Activated CD8-positive, alpha-beta T cell treated with anti-CD3 and anti-CD28 coated beads, Interleukin-2, amount 10 ng/mL, durations not matched to agents 7 days and 5 days (primary cell): ENCODE results near the gene LRRC14B. TPM values are rescaled to one million over a fixed set of nuclear protein-coding genes. Genes with fewer than 3 reads are reported as not detected.
"Not testable (repeated sequence)": the region's sequence is repeated elsewhere in the genome, so short reads cannot be mapped to it uniquely, and the experiment has no call there.

Experiments used
- ATAC-seq: fragments of 150-1000 bp; cut with Tn5 transposase; one replicate; pipeline ENCODE4 v1.10.0; 2021; ENCODE audit warnings: moderate library complexity
- CTCF ChIA-PET: fragments of 350-600 bp; sonication (Branson Sonifier 250); formaldehyde crosslinking; loops from one replicate; lab custom pipeline; 2021; ENCODE audit warnings: antibody characterized with exemption; lab: Charles Lee
- POLR2A ChIA-PET: fragments of 350-600 bp; sonication (Branson Sonifier 250); formaldehyde crosslinking; loops from one replicate; lab custom pipeline; 2021; ENCODE audit warnings: antibody characterized with exemption; lab: Charles Lee
- DNase-seq: peaks from one replicate; pipeline ENCODE4 v3.0.0-alpha.2; 2020
- H3K27ac Mint-ChIP-seq: one replicate; pipeline ENCODE4 v1.8.0; 2021; ENCODE audit warnings: mild to moderate bottlenecking, mixed read lengths
- H3K27me3 Mint-ChIP-seq: one replicate; pipeline ENCODE4 v1.8.0; 2021; ENCODE audit warnings: low read depth, mixed read lengths
- H3K36me3 Mint-ChIP-seq: one replicate; pipeline ENCODE4 v1.8.0; 2021; ENCODE audit warnings: low read depth, mixed read lengths
- H3K4me1 Mint-ChIP-seq: one replicate; pipeline ENCODE4 v1.8.0; 2021; ENCODE audit warnings: low read depth, mixed read lengths
- H3K4me3 Mint-ChIP-seq: one replicate; pipeline ENCODE4 v1.8.0; 2021; ENCODE audit warnings: mild to moderate bottlenecking, mixed read lengths
- H3K9me3 Mint-ChIP-seq: one replicate; pipeline ENCODE4 v1.8.0; 2022; ENCODE audit warnings: mixed read lengths; ENCODE audit not compliant: insufficient read depth
- total RNA-seq, 2 experiments: library from RNA; stranded (reverse); gene quantifications; one replicate each; pipeline ENCODE4 v1.2.3, GENCODE V29; 2021

LRRC14B gene
- total RNA-seq, 2 experiments from 2014 or later: not detected

DNA sequence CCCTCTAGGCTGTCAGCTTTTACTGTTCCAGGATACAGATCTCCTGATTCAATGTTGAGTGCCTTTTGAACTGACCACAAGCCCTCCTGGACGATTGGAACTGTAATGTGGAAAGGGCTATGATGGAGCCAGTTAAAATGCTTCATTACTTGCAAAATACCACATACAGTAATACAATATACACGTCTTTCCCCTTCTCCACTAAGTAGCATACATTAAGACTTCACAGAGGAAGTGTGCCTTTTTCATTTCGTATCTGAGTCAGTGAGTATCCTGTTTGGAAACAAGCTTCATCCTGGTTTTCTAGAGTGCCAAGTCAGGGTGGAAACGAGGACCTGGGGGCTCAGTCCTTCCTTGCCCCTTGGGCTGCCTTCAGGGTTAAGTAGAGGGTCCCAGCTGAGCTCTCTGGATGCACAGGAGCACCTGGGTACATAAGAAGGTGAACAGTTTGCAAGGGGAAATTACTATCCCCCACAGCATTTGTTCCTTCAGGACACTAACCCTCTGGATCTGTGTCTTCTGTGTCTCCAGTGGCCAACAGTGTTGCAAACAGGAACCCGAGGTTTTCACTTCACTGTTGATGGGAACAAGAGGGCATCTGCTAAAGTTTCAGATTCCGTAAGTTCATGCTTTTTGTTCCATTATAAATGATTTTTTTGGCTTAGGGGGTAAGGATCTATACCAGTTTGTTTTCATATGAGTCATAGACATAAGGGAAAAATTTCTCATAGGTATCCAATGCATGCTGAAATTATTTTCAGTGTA is 31.8 kb downstream of the LRRC14B start:
- Mint-ChIP-seq H3K36me3 (peaks cover 46% of the 10 kb centered on the region), H3K27ac (peak overlapping the region; percentile 66)

DNA sequence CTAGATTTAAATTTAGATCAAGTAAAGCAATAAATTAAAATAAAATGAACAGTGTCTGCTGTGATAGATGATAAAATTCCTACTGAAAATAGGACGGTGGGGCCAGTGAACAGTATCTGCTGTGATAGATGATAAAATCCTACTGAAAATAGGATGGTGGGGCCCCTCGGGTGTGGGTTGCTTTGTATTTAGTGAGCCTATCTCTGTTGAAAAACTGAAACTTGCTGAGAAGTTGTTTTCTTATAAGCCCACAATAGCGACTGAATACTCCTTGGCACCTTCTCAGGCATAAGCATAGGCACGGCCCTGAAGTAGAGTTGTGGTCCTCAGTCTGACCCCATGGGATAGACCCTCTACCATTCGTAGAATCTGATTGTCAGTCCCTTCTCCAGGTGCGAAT is 32.5 kb downstream of the LRRC14B start:
- CTCF ChIA-PET: no interaction called here

More for the DNA sequence above, 31.8 kb downstream of the LRRC14B start:
- H3K4me3 Mint-ChIP-seq, ATAC-seq, CTCF ChIA-PET, POLR2A ChIA-PET, H3K9me3 Mint-ChIP-seq, DNase-seq, H3K27me3 Mint-ChIP-seq: not testable (repeated sequence)
- H3K4me1 Mint-ChIP-seq: peaks cover 30% of the 10 kb centered on the region

DNA sequence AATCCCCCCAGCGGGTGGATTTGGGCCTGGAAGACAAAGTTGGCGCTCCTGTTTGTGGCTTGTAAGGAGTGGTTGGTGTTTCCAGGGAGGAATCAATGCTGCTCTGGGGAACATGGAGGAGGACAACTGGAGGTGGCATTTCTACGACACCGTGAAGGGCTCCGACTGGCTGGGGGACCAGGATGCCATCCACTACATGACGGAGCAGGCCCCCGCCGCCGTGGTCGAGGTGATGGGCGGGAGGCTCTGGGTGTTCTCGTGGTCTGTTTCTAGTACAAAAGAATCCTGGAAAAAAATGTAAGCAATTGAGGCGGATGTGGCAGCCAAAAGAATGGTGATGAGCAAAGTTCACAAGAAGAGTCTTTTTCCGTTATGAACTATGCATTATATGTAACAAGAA is 34.0 kb downstream of the LRRC14B start:
- DNase-seq (no peak), ATAC-seq (no peak)
- no peaks in the 10 kb centered on the region for H3K9me3 Mint-ChIP-seq
- H3K4me1 Mint-ChIP-seq: peaks cover 27% of the 10 kb centered on the region
- no peaks in the 10 kb centered on the region for H3K27me3 Mint-ChIP-seq
- CTCF ChIA-PET: no interaction called here
- H3K36me3 Mint-ChIP-seq: peaks cover 57% of the 10 kb centered on the region
- H3K27ac Mint-ChIP-seq: no peak overlapping the region
- POLR2A ChIA-PET: no interaction called here
- H3K4me3 Mint-ChIP-seq: no peak overlapping the region

More for the DNA sequence above, 32.5 kb downstream of the LRRC14B start:
- Mint-ChIP-seq H3K4me3 (no peak overlapping the region), H3K4me1 (peaks cover 30% of the 10 kb centered on the region), H3K9me3 (no peaks in the 10 kb centered on the region), H3K27ac (no peak overlapping the region), H3K36me3 (peaks cover 50% of the 10 kb centered on the region), H3K27me3 (no peaks in the 10 kb centered on the region)
- no peak for ATAC-seq
- DNase-seq: no peak
- POLR2A ChIA-PET: no interaction called here

DNA sequence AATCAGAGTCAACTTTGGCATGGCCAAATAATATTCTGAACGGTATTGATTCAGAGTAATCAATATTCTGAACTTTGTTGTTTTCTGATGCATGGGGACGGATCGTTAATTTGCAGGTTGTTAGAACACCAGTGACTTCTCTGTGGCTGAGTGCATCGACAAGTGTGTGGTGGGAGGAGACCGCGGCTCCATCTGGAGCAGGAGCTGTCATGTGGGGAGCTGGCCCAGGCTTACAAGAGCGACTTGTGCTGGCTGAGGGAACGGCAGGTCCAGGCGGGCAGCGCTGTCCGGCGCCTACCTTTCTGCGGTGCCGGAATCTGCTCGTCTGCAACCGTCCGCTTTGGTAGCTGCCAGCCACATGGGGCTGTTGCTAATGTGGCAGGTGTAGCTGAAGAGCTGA is 36.1 kb downstream of the LRRC14B start:
- CTCF ChIA-PET, H3K4me3 Mint-ChIP-seq: not testable (repeated sequence)

DNA sequence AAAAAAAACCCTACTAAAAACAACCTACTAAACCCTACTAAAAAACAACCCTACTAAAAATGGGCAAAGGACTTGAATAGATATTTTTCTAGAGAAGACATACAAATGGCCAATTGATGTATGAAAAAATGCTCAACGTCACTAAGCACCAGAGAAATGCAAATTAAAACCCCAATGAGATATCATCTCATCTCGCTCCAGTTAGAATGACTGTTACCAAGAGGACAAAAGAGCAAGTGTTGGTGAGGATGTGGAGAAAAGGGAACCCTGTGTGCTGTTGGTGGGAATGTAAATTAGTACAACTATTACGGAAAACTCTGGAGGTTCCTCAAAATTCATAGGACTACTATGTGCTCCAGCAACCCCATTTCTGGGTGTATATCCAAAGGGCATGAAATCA is 37.6 kb downstream of the LRRC14B start:
- ATAC-seq: no peak
- peaks cover 60% of the 10 kb centered on the region for H3K36me3 Mint-ChIP-seq
- no peaks in the 10 kb centered on the region for H3K9me3 Mint-ChIP-seq
- no peaks in the 10 kb centered on the region for H3K27me3 Mint-ChIP-seq
- no peak overlapping the region for H3K4me3 Mint-ChIP-seq
- H3K27ac Mint-ChIP-seq: no peak overlapping the region
- CTCF ChIA-PET: no interaction called here
- H3K4me1 Mint-ChIP-seq: no peaks in the 10 kb centered on the region
- POLR2A ChIA-PET: no interaction called here
- no peak for DNase-seq

More for the DNA sequence above, 36.1 kb downstream of the LRRC14B start:
- H3K36me3 Mint-ChIP-seq: peaks cover 61% of the 10 kb centered on the region
- ATAC-seq, H3K27ac Mint-ChIP-seq, H3K27me3 Mint-ChIP-seq, POLR2A ChIA-PET, H3K9me3 Mint-ChIP-seq, DNase-seq: not testable (repeated sequence)
- H3K4me1 Mint-ChIP-seq: peaks cover 10% of the 10 kb centered on the region

DNA sequence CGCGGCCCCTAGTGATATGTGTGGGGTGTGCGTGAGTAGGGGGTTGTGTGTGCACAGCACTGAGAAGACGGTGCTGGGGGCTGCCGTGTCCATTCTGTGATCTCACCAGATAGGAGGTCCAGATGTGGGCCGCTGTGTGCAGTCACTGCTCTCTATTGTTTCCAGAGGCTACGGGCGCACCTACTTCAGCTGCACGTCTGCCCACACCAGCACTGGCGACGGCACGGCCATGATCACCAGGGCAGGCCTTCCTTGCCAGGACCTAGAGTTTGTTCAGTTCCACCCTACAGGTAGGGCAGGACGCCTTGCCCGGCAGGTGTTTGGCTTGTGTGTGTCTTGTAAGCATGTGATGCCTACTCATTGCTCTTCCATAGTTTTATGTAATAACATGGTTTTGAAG is 39.4 kb downstream of the LRRC14B start:
- Mint-ChIP-seq H3K27ac (no peak overlapping the region), H3K4me1 (no peaks in the 10 kb centered on the region), H3K36me3 (peaks cover 57% of the 10 kb centered on the region), H3K27me3 (no peaks in the 10 kb centered on the region), H3K9me3 (no peaks in the 10 kb centered on the region), H3K4me3 (no peak overlapping the region)
- no peak for DNase-seq
- CTCF ChIA-PET: no interaction called here
- POLR2A ChIA-PET: no interaction called here
- ATAC-seq: no peak

DNA sequence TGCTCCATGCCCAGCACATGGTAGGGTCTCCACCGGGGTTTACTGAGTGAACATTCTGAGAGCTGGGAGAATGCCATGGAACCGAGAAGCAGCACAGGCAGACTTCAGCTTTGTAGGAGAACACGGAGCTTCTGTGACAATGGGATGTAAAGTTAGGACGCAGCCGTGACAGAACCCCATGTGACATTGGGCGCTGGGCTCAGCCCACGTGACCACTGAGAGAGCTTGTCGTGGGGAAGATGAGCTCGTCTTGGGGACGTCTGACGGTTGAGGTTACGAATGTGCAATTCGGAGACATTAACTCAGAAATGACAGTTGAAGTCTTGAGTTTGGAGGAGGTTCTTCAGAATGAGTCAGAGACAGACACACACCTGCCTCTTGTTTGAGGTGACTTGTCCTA is 40.4 kb downstream of the LRRC14B start:
- ChIA-PET POLR2A (no interaction called here), CTCF (no interaction called here)
- H3K9me3 Mint-ChIP-seq: no peaks in the 10 kb centered on the region
- no peaks in the 10 kb centered on the region for H3K4me1 Mint-ChIP-seq
- H3K27me3 Mint-ChIP-seq: no peaks in the 10 kb centered on the region
- ATAC-seq: no peak
- H3K4me3 Mint-ChIP-seq: no peak overlapping the region
- H3K36me3 Mint-ChIP-seq: peaks cover 60% of the 10 kb centered on the region
- DNase-seq: no peak
- H3K27ac Mint-ChIP-seq: no peak overlapping the region

DNA sequence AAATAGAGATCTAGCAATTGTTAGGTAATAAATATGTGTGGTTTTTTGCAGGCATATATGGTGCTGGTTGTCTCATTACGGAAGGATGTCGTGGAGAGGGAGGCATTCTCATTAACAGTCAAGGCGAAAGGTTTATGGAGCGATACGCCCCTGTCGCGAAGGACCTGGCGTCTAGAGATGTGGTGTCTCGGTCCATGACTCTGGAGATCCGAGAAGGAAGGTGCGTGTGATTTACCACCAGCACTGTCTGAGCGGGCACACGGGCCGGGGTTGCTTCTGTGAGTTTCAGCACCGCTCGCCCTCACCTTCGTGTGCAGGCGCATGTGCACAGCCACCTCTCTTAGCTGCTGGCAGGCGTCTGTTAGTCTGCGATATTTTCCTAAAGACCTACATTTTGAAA is 42.1 kb downstream of the LRRC14B start:
- H3K27me3 Mint-ChIP-seq, H3K4me3 Mint-ChIP-seq, H3K4me1 Mint-ChIP-seq, ATAC-seq, H3K9me3 Mint-ChIP-seq, H3K27ac Mint-ChIP-seq, CTCF ChIA-PET, DNase-seq, POLR2A ChIA-PET: not testable (repeated sequence)
- H3K36me3 Mint-ChIP-seq: peaks cover 61% of the 10 kb centered on the region

DNA sequence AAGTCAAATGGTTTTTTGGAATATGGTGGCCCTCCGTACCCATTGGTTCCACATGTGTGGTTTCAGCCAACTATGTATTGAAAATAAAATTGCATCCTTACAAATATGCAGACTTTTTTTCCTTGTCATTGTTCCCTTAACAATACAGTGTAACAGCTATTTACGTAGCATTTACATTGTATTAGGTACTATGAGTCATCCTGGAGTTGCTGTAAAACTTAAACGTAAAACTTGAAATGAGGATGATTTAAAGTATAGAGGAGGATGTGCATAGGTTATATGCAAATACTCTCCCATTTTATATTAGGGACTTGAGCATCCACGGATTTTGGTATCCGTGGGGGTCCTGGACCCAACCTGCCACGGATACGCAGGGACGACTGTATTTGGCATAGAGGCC is 43.2 kb downstream of the LRRC14B start:
- H3K27ac Mint-ChIP-seq: no peak overlapping the region
- H3K36me3 Mint-ChIP-seq: peaks cover 56% of the 10 kb centered on the region
- H3K4me1 Mint-ChIP-seq: no peaks in the 10 kb centered on the region

DNA sequence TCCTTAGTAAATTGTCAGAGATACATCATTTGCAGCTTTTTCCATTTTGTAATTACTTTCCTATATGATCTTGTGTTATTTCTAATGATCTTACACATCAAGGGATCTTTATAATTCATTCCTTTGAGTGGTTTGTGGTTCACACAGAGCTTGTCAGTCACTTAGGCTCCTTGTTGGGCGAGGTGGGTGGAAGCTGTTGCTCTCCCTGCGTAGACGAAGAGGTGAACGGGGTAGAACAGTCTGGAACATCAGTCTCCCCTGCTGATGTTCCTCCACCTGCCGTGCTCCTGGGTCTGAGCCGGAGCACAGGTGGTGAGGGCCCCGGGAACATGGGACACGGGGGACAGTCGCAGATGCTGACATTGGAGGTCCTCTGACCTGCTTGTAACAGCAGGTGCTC is 44.2 kb downstream of the LRRC14B start:
- CTCF ChIA-PET, POLR2A ChIA-PET: not testable (repeated sequence)
- peaks cover 61% of the 10 kb centered on the region for H3K36me3 Mint-ChIP-seq

More for the DNA sequence above, 43.2 kb downstream of the LRRC14B start:
- POLR2A ChIA-PET: no interaction called here
- H3K27me3 Mint-ChIP-seq: no peaks in the 10 kb centered on the region
- ATAC-seq: no peak
- no peaks in the 10 kb centered on the region for H3K9me3 Mint-ChIP-seq
- DNase-seq: no peak
- CTCF ChIA-PET: interaction anchor here (0.6 kb wide), 1 partner anchor 15 kb away, joined by 3 read pairs; no protein-coding TSS in a partner anchor
- no peak overlapping the region for H3K4me3 Mint-ChIP-seq

DNA sequence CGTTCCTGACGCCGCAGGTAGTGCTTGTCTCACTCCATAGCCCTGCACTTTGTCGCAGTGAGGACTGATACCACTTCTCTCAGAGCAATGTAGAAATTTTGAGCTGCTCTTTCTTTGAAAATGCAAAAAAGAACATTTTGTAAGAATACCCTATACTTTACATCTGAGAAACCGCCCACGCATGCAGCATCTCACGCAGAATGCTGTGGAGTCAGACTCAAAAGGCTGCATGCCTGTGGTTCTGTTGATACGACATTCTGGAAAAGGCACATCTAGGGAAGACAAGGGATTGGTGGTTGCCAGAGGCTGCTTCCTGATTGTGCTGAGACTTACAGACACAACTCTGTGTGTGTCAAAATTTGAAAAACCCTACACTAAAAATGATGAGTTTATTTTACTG is 46.6 kb downstream of the LRRC14B start:
- H3K27ac Mint-ChIP-seq, DNase-seq, POLR2A ChIA-PET, H3K4me3 Mint-ChIP-seq, ATAC-seq, CTCF ChIA-PET, H3K9me3 Mint-ChIP-seq, H3K27me3 Mint-ChIP-seq, H3K4me1 Mint-ChIP-seq: not testable (repeated sequence)
- peaks cover 70% of the 10 kb centered on the region for H3K36me3 Mint-ChIP-seq

More for the DNA sequence above, 44.2 kb downstream of the LRRC14B start:
- H3K27ac Mint-ChIP-seq, H3K4me3 Mint-ChIP-seq, H3K9me3 Mint-ChIP-seq, ATAC-seq, H3K4me1 Mint-ChIP-seq, H3K27me3 Mint-ChIP-seq, DNase-seq: not testable (repeated sequence)

DNA sequence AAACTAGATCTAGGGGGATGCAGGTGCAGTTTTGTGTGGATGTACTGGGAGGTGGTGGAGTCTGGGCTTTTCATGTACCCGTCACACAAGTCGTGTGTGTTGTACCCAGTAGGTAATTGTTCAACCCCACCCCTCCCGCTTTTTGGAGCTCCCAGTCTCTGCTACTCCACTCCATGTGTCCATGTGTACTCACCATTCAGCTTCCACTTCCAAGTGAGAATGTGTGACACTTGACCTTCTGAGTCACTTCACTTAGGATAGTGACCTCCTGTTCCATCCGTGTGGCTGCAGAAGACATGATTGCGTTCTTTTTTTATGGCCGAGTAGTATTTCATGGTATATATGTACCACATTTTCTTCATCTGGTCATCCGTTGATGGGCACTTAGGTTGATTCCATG is 49.3 kb downstream of the LRRC14B start:
- peaks cover 76% of the 10 kb centered on the region for H3K36me3 Mint-ChIP-seq
- H3K27me3 Mint-ChIP-seq, POLR2A ChIA-PET, ATAC-seq, CTCF ChIA-PET, H3K4me3 Mint-ChIP-seq, H3K9me3 Mint-ChIP-seq, H3K27ac Mint-ChIP-seq, DNase-seq: not testable (repeated sequence)
- H3K4me1 Mint-ChIP-seq: peaks cover 21% of the 10 kb centered on the region
